Measurements from ENCODE around the gene C13orf42.

The C13orf42 gene

DNA sequence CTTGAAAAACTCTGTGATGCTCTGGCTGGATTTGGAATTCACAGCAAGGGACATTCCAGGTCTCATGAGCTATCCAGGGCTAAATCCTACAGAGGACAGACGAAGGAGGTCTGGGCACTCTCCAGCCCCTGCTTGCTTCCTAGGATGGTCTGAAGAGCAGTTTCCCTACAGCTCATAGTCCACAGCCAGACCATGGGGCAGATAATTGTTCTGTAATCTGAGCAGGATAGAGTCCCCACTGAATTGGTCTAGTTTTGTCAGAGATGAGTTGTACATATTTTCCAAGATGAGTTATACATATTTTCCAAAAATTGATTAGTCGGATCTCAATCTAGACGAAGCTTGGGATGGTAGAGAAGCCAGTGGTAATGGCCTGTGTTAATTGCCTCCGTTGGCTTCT lies 75.6 kb downstream of the C13orf42 start:
- Mint-ChIP-seq H3K27ac (no peak overlapping the region), H3K4me1 (peaks cover 6% of the 10 kb centered on the region), H3K9me3 (no peaks in the 10 kb centered on the region), H3K27me3 (peaks cover 9% of the 10 kb centered on the region), H3K4me3 (no peak overlapping the region)
- no peak for DNase-seq
- ATAC-seq, result no peak

DNA sequence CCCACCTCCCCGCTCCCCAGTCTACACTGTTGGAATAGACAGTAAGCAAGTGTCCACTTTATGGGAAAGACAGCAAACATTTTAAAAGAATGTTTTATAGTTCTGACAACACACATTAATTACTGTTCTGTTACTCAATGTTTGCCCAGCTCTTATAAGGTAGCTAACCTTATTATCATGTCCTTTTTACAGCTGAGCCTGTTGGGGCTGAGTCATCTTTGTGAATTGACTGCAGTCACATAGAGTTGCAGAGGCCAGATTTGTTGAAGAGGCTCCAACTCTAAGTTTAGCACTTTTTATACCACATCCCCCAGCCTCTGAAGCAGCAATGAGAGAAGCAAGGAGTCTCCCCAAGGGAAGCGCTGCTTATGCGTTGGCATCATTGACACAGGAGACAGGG lies 76.2 kb downstream of the C13orf42 start:
- Mint-ChIP-seq H3K9me3 (no peaks in the 10 kb centered on the region), H3K27me3 (peaks cover 9% of the 10 kb centered on the region), H3K4me1 (peaks cover 6% of the 10 kb centered on the region), H3K4me3 (no peak overlapping the region), H3K27ac (no peak overlapping the region)
- DNase-seq (no peak), ATAC-seq (no peak)

DNA sequence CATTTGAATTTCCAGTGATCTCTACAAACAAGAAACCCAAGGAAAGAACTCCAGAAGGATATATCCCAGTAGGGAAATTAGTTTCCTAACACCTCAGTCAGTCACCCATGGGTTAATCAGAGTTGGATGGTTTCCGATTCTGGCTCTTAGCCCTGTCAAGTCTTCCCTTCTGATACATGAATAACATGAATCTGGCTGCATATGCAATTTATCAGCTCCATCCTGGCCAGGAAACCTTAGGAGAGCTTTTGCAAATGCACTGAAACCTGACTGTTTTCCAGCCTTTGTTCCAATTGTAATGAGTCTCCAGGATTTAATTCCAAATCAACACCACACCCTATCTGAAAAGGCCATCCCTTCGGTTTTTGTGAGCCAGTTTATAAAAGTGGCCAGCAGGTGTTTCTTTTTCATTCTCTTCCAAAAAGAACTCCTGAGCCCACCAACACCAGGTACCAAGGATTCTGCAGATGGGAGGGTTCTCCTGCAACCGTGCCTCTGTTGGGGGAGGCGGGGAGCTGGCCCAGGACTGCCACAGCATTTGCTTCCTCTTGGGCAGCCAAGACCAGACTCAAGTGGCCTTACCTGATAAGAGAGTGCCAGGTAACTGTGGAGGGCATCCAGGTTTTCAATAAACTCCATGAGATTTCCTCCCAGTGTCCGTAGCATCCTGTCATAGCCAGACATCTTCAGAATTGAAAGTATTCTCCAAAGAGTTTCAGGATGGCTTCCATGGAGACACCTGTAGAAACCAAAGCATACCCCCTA lies 77.5 kb downstream of the C13orf42 start:
- peaks cover 9% of the 10 kb centered on the region for H3K27me3 Mint-ChIP-seq
- H3K27ac Mint-ChIP-seq, result no peak overlapping the region
- DNase-seq (no peak), ATAC-seq (no peak)
- no peak overlapping the region for H3K4me3 Mint-ChIP-seq
- H3K9me3 Mint-ChIP-seq, result no peaks in the 10 kb centered on the region
- H3K4me1 Mint-ChIP-seq, result peaks cover 6% of the 10 kb centered on the region

DNA sequence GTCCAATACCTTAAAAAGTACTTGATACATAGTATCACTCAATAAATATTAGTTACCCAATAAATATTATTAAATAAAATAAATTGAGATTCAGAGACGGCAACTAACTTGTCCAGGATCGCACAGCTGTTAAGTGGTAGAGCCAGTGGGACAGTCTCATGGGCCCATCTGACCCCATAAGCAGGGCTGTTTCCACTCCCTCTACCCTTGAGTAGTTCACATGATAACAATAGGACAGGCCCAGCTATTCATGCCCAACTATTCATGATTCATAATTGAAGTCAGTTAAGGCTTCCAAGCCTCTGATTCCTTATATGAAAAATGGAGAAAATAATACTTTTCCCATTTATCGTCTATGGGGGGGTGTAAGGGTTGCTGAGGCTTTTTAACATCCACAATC lies 78.2 kb downstream of the C13orf42 start:
- no peak for ATAC-seq
- Mint-ChIP-seq H3K9me3 (no peaks in the 10 kb centered on the region), H3K27me3 (peaks cover 9% of the 10 kb centered on the region), H3K4me3 (no peak overlapping the region), H3K27ac (no peak overlapping the region), H3K4me1 (peaks cover 6% of the 10 kb centered on the region)
- DNase-seq, result no peak

Measured in stimulated activated naive CD8-positive, alpha-beta T cell treated with anti-CD3 and anti-CD28 coated beads, Interleukin-15, amount 100 ng/mL, for 72 hours (primary cell).